Panc1 (cell line): ENCODE measurements around the gene CFAP126. TPM values are rescaled to one million over a fixed set of nuclear protein-coding genes. Genes with fewer than 3 reads are reported as not detected.

Experiments used
- ATAC-seq: fragments of 200-7000 bp; cut with Tn5 transposase; 2 replicates; pipeline ENCODE4 v1.9.1; 2020; ENCODE audit warnings: mild to moderate bottlenecking, moderate library complexity
- BruUV-seq: library from RNA; stranded (reverse); fragments of 400-500 nt; replicated peaks from 2 replicates; lab custom pipeline; 2021; lab: Mats Ljungman, UMichigan
- CTCF ChIA-PET: fragments of 300-600 bp; sonication (Branson Sonifier 250); formaldehyde crosslinking; loops from one replicate; lab custom pipeline; 2022; ENCODE audit warnings: antibody characterized with exemption; lab: Charles Lee
- POLR2A ChIA-PET: fragments of 300-600 bp; sonication (Branson Sonifier 250); formaldehyde crosslinking; loops from one replicate; lab custom pipeline; 2022; ENCODE audit warnings: antibody characterized with exemption; lab: Charles Lee
- DNase-seq: peaks from one replicate; pipeline ENCODE4 v3.0.0-alpha.2; 2010; ENCODE audit warnings: low read depth, low spot score
- H3K27ac ChIP-seq: 2 replicates; pipeline ENCODE4 v1.5.1; 2011; ENCODE audit warnings: mild to moderate bottlenecking, low read length, inconsistent platforms
- H3K27me3 ChIP-seq: fragments of 200-500 bp; sonication (Bioruptor generic); 2 replicates; pipeline ENCODE4 v1.6.0; 2014; ENCODE audit warnings: low read length, inconsistent platforms; ENCODE audit not compliant: control insufficient read depth, insufficient read depth
- H3K36me3 ChIP-seq: fragments of 200-500 bp; sonication (Bioruptor generic); 2 replicates; pipeline ENCODE4 v1.5.1; 2014; ENCODE audit warnings: inconsistent platforms, mild to moderate bottlenecking, low read length, moderate library complexity; ENCODE audit not compliant: control insufficient read depth, insufficient read depth
- H3K4me1 ChIP-seq: 2 replicates; pipeline ENCODE4 v1.5.1; 2011; ENCODE audit warnings: inconsistent platforms, mild to moderate bottlenecking, low read length, moderate library complexity; ENCODE audit not compliant: control insufficient read depth, insufficient read depth
- H3K4me3 ChIP-seq, 2 experiments: 2 replicates each; pipeline ENCODE4 v1.5.1; 2011 to 2012; ENCODE audit warnings: low read depth in 2 of 2, low read length in 2 of 2, mild to moderate bottlenecking in 2 of 2, inconsistent platforms in 1 of 2, moderate library complexity in 1 of 2
- H3K9me3 ChIP-seq: fragments of 200-500 bp; sonication (Bioruptor generic); 2 replicates; pipeline ENCODE4 v1.5.1; 2014; ENCODE audit warnings: low read depth, mild to moderate bottlenecking, inconsistent platforms, low read length, moderate library complexity; ENCODE audit not compliant: control insufficient read depth, insufficient read depth
- CTCF ChIP-seq: fragments of 450-650 bp; IDR thresholded peaks from 2 replicates; pipeline ENCODE4 v1.5.1; 2017; ENCODE audit warnings: mild to moderate bottlenecking
- POLR2AphosphoS5 ChIP-seq: IDR thresholded peaks from 2 replicates; pipeline ENCODE4 v1.6.1; 2012; ENCODE audit warnings: mild to moderate bottlenecking, low read depth, low read length, moderate library complexity
- REST ChIP-seq, 2 experiments: IDR thresholded peaks; 2 replicates each; pipeline ENCODE4 v1.6.1; 2011 to 2012; ENCODE audit warnings: low read depth in 2 of 2, control low read depth in 1 of 2, low read length in 1 of 2, mild to moderate bottlenecking in 1 of 2, moderate library complexity in 1 of 2; ENCODE audit not compliant: insufficient read depth in 1 of 2
- SIN3A ChIP-seq: IDR thresholded peaks from 2 replicates; pipeline ENCODE4 v1.6.1; 2012; ENCODE audit warnings: low read depth, mild to moderate bottlenecking, low read length, moderate library complexity, borderline replicate concordance; ENCODE audit not compliant: insufficient read depth
- TCF7L2 ChIP-seq: IDR thresholded peaks from 2 replicates; pipeline ENCODE4 v1.6.1; 2011; ENCODE audit warnings: mild to moderate bottlenecking, low read depth, low read length, inconsistent platforms
- in situ Hi-C: cut with HindIII; loops from 2 replicates; pipeline ENCODE4 v1.10.0; 2016; ENCODE audit warnings: low sequenced_read_pairs, low pct_unique_long_range_greater_than_20kb
- intact Hi-C: fragments of 100-400 bp; cut with micrococcal nuclease; formaldehyde crosslinking; loops from one replicate; pipeline ENCODE4 v1.10.0; 2022; ENCODE audit not compliant: unreplicated experiment
- total RNA-seq: library from RNA; stranded (reverse); gene quantifications from one replicate; pipeline ENCODE4 v1.2.1, GENCODE V29; 2021; ENCODE audit not compliant: unreplicated experiment

The CFAP126 gene
- total RNA-seq, 1 experiment from 2014 or later, result not detected

GRCh38 chr1:161404051-161404597 is 36.4 kb upstream of the CFAP126 start:
- intact Hi-C loops, result no loop called here
- H3K4me3 ChIP-seq, result no peak overlapping the region
- TF ChIP-seq REST (IDR thresholded peaks at IDR 0.05; ENCODE audit: insufficient read depth in 1 of 2, low read depth in 2 of 2, low read length in 1 of 2) (no peak), SIN3A (no peak), TCF7L2 (no peak), CTCF (no peak), POLR2AphosphoS5 (no peak)
- no peaks in the 10 kb centered on the region for H3K9me3 ChIP-seq
- no peaks in the 10 kb centered on the region for H3K36me3 ChIP-seq
- BruUV-seq, result no TSS peak
- H3K4me1 ChIP-seq, result peaks cover 49% of the 10 kb centered on the region
- H3K27me3 ChIP-seq, result no peaks in the 10 kb centered on the region
- H3K27ac ChIP-seq, result peak overlapping the region; percentile 100
- POLR2A ChIA-PET, result no interaction called here
- in situ Hi-C loops, result no loop called here
- CTCF ChIA-PET, result no interaction called here
- ATAC-seq (no peak), DNase-seq (no peak)

GRCh38 chr1:161402446-161402845 is 34.8 kb upstream of the CFAP126 start:
- no TSS peak for BruUV-seq
- ChIA-PET CTCF (no interaction called here), POLR2A (no interaction called here)
- DNase-seq (no peak), ATAC-seq (no peak)
- H3K4me1 ChIP-seq, result peaks cover 48% of the 10 kb centered on the region
- intact Hi-C loops, result no loop called here
- H3K9me3 ChIP-seq, result no peaks in the 10 kb centered on the region
- TF ChIP-seq REST (IDR thresholded peaks at IDR 0.05; ENCODE audit: insufficient read depth in 1 of 2, low read depth in 2 of 2, low read length in 1 of 2) (no peak), SIN3A (no peak), TCF7L2 (no peak), POLR2AphosphoS5 (no peak), CTCF (no peak)
- in situ Hi-C loops, result no loop called here
- no peaks in the 10 kb centered on the region for H3K36me3 ChIP-seq
- H3K4me3 ChIP-seq, result no peak overlapping the region
- H3K27ac ChIP-seq, result peak overlapping the region; percentile 100
- no peaks in the 10 kb centered on the region for H3K27me3 ChIP-seq
